ENCODE results near the gene SNAP23. TPM values are rescaled to one million over a fixed set of nuclear protein-coding genes. Genes with fewer than 3 reads are reported as not detected.
A peak's percentile ranks its signal among the peaks of the same experiment; 100 is the strongest.

The SNAP23 gene
- total RNA-seq, 1 donor from 2014 or later = 81.9 TPM

DNA sequence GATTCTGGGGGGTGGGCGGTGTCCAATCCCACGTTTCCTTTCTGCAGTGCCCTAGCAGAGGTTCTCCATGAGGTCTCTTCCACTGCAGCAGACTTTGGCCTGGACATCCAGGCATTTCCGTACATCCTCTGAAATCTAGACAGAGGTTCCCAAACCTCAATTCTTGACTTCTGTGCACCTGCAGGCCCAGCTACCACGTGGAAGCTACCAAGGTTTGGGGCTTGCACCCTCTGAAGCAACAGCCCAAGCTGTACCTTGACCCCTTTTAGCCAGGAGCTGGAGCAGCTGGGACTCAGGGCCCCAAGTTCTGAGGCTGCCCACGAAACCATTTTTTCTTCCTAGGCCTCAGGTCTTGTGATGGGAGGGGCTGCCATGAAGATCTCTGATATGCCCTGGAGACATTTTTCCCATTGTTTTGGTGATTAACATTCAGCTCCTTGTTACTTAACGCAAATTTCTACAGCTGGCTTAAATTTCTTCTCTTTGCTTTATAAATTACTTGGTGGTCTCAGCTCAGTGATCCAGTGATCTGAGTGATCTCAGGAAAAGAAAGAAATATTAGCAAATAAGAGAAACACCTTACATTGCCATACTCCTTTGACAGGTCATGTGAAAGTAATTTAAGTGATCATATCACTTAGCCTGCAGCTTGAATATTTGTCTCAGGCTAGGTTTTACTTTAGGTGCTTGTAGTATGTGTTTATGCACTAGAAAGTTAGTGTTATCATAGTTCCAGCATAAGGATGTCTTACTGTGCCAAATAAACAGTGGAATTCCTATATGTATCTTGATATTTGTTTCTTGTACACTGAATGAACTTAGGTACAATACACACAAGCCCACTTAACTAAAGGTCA, 3.0 kb downstream of the SNAP23 start:
- no peaks in the 10 kb centered on the region for H3K27me3 ChIP-seq
- H3K36me3 ChIP-seq = no peaks in the 10 kb centered on the region
- no peak overlapping the region for H3K4me3 ChIP-seq
- TF ChIP-seq, protein P1, sequence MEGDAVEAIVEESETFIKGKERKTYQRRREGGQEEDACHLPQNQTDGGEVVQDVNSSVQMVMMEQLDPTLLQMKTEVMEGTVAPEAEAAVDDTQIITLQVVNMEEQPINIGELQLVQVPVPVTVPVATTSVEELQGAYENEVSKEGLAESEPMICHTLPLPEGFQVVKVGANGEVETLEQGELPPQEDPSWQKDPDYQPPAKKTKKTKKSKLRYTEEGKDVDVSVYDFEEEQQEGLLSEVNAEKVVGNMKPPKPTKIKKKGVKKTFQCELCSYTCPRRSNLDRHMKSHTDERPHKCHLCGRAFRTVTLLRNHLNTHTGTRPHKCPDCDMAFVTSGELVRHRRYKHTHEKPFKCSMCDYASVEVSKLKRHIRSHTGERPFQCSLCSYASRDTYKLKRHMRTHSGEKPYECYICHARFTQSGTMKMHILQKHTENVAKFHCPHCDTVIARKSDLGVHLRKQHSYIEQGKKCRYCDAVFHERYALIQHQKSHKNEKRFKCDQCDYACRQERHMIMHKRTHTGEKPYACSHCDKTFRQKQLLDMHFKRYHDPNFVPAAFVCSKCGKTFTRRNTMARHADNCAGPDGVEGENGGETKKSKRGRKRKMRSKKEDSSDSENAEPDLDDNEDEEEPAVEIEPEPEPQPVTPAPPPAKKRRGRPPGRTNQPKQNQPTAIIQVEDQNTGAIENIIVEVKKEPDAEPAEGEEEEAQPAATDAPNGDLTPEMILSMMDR (IDR thresholded peaks at IDR 0.05) = no peak
- ATAC-seq (no peak), DNase-seq (no peak)
- intact Hi-C loops (cut with DNase I) = no loop called here
- H3K27ac ChIP-seq = peak overlapping the region; percentile 7
- no peaks in the 10 kb centered on the region for H3K9me3 ChIP-seq
- H3K4me1 ChIP-seq = peaks cover 64% of the 10 kb centered on the region

DNA sequence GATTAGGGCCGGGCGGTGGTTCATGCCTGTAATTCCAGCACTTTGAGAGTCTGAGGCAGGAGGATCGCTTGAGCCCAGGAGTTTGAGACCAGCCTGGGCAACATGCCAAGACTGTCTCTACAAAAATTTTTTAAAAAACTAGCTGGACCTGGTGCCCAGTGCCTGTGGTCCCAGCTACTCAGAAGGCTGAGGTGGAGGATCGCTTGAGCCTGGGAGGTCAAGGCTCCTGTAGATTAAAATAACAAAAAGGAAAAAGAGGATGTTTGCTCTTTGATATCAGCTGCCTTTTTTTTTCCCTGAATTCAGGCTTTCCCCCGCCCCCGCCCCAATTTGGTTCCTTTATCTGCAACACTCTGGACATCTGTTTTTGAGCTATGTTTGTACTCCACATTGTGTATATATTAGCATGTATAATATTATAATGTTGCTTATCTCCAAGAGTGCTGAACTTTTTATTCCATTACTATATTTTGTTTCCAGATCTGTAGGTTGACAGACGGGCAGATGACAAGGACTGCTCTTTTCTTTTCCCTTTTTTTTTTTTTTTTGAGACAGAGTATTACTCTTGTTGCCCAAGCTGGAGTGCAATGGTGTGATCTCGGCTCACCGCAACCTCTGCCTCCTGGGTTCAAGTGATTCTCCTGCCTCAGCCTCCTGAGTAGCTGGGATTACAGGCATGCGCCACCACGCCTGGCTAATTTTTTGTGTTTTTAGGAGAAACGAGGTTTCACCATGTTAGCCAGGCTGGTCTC, 4.6 kb downstream of the SNAP23 start:
- no peaks in the 10 kb centered on the region for H3K36me3 ChIP-seq
- intact Hi-C loops (cut with DNase I) = no loop called here
- no peak for DNase-seq
- peaks cover 62% of the 10 kb centered on the region for H3K4me1 ChIP-seq
- TF ChIP-seq, protein P1 (IDR thresholded peaks at IDR 0.05) = no peak
- H3K4me3 ChIP-seq = no peak overlapping the region
- no peaks in the 10 kb centered on the region for H3K9me3 ChIP-seq
- no peak for ATAC-seq
- peak overlapping the region; percentile 56 for H3K27ac ChIP-seq
- no peaks in the 10 kb centered on the region for H3K27me3 ChIP-seq

GRCh38 chr15:42502477-42502876, 7.0 kb downstream of the SNAP23 start:
- Histone ChIP-seq H3K27me3 (no peaks in the 10 kb centered on the region), H3K4me3 (no peak overlapping the region), H3K9me3 (no peaks in the 10 kb centered on the region), H3K36me3 (no peaks in the 10 kb centered on the region), H3K27ac (no peak overlapping the region), H3K4me1 (peaks cover 53% of the 10 kb centered on the region)
- ATAC-seq (no peak), DNase-seq (no peak)
- intact Hi-C loops (cut with DNase I) = no loop called here
- TF ChIP-seq, protein P1 (IDR thresholded peaks at IDR 0.05) = no peak

GRCh38 chr15:42503825-42504224, 8.4 kb downstream of the SNAP23 start:
- no peaks in the 10 kb centered on the region for H3K9me3 ChIP-seq
- TF ChIP-seq, protein P1 (IDR thresholded peaks at IDR 0.05) = no peak
- no peaks in the 10 kb centered on the region for H3K36me3 ChIP-seq
- peaks cover 53% of the 10 kb centered on the region for H3K4me1 ChIP-seq
- DNase-seq = no peak
- intact Hi-C loops (cut with DNase I) = no loop called here
- H3K27me3 ChIP-seq = no peaks in the 10 kb centered on the region
- no peak overlapping the region for H3K27ac ChIP-seq
- H3K4me3 ChIP-seq = no peak overlapping the region
- ATAC-seq = no peak

- TF ChIP-seq, protein P1 (IDR thresholded peaks at IDR 0.05) = no peak
- ATAC-seq (no peak), DNase-seq (no peak)
- intact Hi-C loops (cut with DNase I) = no loop called here
- no peak overlapping the region for H3K4me3 ChIP-seq
- H3K9me3 ChIP-seq = no peaks in the 10 kb centered on the region
- peaks cover 47% of the 10 kb centered on the region for H3K4me1 ChIP-seq
- H3K27me3 ChIP-seq = no peaks in the 10 kb centered on the region
- H3K27ac ChIP-seq = no peak overlapping the region
- H3K36me3 ChIP-seq = no peaks in the 10 kb centered on the region
Measured at GRCh38 chr15:42504631-42505030, 9.2 kb downstream of the SNAP23 start.

All from upper lobe of right lung (tissue), 1 donor.